Fibroblast of pulmonary artery (primary cell): ENCODE data around the gene LMTK3.
A peak's percentile ranks its signal among the peaks of the same experiment; 100 is the strongest.
"Not testable (repeated sequence)": the region's sequence is repeated elsewhere in the genome, so short reads cannot be mapped to it uniquely, and the experiment has no call there.

Experiments used
- DNase-seq: peaks from one replicate; pipeline ENCODE4 v3.0.0-alpha.2; 2010; ENCODE audit warnings: low read depth
- H3K4me3 ChIP-seq: replicated peaks from 2 replicates; pipeline ENCODE4 v1.5.1; 2011; ENCODE audit warnings: low read depth, mild to moderate bottlenecking, control low read depth, low read length, moderate library complexity
- TF ChIP-seq, protein P1 (sequence below): IDR thresholded peaks from 2 replicates; pipeline ENCODE4 v1.5.1; 2011; ENCODE audit warnings: mild to moderate bottlenecking, control low read depth, low read length, inconsistent platforms; ENCODE audit errors: missing control alignments

Gene LMTK3

DNA sequence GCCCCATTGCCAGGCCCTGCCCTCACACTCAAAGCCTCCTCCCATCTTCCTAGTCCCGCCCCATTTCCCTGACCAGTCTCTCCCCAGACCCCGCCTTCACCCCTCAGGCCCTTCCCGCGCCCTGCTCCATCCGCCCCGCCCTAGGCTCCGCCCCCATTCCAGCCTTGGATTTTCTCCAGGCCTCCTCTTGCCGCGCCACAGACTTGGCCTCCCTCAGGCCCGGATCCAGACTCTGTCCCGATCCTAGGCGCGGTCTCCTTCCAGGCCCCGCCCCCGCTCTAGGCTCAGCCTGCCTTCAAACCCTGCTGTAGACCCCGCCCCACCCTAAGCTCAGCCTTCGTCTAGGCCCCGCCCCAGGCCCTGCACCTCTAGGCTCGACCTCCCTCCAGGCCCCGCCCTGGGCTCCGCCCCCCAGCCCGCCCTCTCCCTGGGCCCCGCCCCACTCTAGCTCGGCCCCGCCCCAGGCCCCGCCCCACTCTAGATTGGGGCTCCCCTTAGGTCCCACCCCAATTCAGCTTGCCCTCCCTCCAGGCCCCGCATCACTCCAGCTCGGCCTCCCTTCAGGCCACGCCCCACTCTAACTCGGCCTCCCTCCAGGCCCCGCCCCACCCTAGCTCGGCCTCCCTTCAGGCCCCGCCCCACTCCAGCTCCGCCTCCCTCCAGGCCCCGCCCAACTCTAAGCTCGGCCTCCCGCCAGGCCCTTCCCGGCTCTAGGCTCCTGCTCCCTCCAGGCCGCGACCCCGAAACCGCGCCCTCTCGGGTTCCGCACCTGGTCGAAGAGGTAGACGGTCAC, 18.5 kb downstream of the LMTK3 start:
- peak; percentile 99 for DNase-seq
- peak overlapping the region; percentile 67 for H3K4me3 ChIP-seq
- TF ChIP-seq, protein P1, sequence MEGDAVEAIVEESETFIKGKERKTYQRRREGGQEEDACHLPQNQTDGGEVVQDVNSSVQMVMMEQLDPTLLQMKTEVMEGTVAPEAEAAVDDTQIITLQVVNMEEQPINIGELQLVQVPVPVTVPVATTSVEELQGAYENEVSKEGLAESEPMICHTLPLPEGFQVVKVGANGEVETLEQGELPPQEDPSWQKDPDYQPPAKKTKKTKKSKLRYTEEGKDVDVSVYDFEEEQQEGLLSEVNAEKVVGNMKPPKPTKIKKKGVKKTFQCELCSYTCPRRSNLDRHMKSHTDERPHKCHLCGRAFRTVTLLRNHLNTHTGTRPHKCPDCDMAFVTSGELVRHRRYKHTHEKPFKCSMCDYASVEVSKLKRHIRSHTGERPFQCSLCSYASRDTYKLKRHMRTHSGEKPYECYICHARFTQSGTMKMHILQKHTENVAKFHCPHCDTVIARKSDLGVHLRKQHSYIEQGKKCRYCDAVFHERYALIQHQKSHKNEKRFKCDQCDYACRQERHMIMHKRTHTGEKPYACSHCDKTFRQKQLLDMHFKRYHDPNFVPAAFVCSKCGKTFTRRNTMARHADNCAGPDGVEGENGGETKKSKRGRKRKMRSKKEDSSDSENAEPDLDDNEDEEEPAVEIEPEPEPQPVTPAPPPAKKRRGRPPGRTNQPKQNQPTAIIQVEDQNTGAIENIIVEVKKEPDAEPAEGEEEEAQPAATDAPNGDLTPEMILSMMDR: no peak

DNA sequence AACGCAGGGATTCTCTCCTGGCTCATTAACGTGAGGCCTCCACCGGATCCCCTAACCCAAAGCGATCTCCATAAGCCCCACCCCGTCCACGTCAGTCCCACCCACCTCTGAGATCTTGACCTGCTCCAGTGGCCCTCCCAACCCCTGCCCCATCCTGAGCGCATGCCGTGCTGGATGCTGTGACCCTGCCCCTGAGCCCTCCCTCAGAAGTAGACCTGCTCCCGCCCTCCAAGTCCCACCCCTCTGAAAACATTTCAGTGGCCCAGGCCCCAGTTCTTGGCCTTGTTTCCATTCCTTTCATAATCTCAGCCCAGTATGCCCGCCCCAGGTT, 19.9 kb downstream of the LMTK3 start:
- H3K4me3 ChIP-seq: no peak overlapping the region
- TF ChIP-seq, protein P1: no peak
- DNase-seq: no peak

DNA sequence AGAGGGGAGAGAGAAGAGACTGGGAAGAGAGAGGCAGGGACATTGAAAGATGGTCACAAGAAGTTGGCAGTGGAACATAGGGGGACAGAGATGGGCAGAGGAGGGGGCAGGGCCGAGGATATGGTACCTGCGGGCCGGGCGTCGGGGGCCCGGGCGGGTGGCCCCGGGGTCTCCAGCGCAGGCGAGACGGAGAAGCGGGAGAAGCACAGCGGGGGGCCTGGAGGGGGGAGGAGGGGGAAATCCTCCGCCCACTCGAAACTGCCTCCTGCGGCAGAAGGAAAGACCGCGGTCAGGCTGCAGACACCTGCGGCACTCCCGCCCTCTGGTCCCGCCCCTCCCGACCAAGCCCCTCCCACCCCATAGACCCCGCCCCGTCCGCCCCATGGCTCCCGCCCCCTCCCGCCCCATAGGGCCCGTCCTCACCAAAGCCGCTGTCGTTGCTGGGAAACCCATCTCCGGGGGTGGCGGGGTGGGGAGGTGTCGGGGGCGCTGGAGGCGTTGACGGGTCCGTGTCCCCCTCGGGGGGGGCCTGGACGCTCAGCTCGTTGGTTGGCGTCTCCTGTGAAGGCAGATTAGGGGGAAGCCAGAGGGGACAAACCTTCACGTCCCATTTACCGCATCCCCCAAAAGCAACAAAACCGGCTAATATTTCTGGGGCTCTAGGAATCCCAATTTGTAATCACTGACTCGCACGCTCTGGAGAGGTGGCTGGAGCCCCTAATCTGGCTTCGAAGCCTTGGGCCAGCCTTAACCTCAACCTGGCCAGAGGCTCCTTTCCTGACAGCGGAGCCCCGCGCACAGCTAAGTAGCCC, 20.4 kb downstream of the LMTK3 start:
- TF ChIP-seq, protein P1: no peak
- DNase-seq: no peak
- no peak overlapping the region for H3K4me3 ChIP-seq

DNA sequence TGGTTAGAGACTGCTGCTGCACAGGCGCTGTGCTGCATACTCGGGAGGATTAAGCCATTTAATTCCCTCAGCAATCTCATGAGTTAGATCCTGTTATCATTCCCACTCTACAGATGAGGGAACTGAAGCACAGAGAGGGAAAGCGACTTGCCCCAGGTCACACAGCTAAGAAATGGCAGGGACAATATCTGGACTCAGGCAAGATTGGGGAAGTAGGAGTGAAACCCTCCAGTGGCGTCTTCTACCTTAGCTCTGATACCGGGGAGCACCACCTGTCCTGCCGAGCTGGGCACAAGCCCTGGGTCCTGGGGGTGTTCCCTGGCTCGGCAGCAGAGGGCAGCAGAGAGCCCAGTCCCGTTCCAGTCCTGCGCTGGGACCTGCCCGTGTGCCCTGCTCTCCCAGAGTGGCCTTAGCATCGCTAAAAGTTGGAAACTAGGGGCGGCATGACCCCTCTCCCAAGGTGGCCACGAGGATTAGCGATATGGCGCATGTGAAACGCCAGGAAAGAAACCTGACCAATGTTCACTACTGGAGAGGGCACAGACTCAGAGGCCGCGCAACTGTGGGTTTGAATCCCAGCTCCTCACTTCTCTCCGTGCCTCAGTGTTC, 21.9 kb downstream of the LMTK3 start:
- TF ChIP-seq, protein P1: peak; percentile 95
- H3K4me3 ChIP-seq: no peak overlapping the region
- peak; percentile 65 for DNase-seq

DNA sequence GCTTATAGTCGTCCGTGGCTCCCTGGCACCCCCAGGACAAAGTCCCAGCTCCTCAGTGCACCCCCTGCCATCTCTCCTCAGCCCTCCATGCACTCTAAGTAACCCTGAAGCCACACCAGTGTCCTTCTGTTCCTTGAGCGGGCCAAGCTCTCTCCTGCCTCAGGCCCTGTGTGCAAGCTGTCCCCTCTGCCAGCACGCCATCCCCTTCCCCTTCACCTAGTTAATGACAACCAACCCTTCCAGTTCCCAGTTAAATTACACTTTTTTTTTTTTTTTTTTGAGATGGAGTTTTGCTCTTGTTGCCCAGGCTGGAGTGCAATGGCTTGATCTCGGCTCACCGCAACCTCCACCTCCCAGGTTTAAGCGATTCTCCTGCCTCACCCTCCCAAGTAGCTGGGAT, 23.2 kb downstream of the LMTK3 start:
- DNase-seq, H3K4me3 ChIP-seq: not testable (repeated sequence)

DNA sequence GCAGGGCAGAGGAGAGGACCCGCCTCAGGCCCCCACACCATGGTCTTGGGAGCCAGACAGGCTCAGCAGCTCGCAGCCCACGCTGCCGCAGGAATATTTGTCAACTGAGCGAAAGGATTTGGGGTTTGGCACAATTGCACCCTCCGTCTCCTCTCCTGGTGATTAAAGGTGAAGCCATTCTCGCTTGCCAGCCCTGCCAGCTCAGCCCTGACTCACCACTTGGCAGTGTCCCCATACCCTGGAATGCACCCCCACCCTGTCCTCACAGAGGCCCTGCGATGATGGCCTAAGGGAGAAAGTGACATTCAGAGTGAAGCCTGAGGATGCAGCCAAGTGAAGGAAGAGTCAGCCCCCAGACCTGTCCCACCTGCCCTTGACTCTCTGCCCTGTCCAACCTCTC, 23.7 kb downstream of the LMTK3 start:
- DNase-seq: peak; percentile 60
- TF ChIP-seq, protein P1: no peak
- H3K4me3 ChIP-seq: no peak overlapping the region

DNA sequence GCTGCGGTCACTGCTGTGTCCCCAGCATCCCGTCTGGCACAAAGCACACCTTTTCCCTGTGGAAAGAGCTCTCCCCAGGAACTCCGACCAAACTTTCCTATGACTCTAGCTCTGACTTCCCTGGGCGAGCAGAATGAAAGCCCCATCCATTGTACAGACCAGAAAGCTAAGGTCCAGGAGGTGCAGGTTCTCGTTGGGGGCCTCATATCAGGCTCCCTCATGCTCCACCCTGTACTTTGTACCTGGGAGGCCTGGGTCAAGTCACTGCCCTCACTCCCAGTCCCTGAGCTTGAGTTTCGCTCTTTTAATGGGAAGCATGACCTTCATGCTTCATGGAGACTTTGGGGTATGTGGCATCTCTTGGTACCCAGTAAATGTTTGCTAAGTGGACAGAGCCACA, 24.1 kb downstream of the LMTK3 start:
- TF ChIP-seq, protein P1: no peak
- no peak overlapping the region for H3K4me3 ChIP-seq
- DNase-seq: no peak

DNA sequence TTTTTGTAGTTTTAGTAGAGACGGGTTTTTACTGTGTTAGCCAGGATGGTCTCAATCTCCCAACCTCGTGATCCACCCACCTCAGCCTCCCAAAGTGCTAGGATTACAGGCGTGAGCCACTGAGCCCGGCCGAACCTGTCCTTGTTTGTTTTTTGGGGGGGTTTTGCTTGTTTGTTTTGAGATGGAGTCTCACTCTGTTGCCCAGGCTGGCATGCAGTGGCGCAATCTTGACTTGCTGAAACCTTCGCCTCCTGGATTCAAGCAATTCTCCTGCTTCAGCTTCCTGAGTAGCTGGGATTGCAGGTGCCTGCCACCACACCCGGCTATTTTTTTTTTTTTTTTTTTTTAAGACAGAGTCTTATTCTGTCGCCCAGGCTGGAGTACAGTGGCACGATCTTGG, 24.9 kb downstream of the LMTK3 start:
- not testable (repeated sequence) for DNase-seq, H3K4me3 ChIP-seq
